IPS-15b (cell line): ENCODE data around the gene AMN.

Experiments
- H3K27me3 ChIP-seq: one replicate; pipeline ENCODE4 v1.6.1; 2013; ENCODE audit warnings: low read length; ENCODE audit not compliant: control insufficient read depth, insufficient read depth
- H3K36me3 ChIP-seq: one replicate; pipeline ENCODE4 v1.6.1; 2013; ENCODE audit warnings: low read length; ENCODE audit not compliant: control insufficient read depth, insufficient read depth
- H3K4me1 ChIP-seq: one replicate; pipeline ENCODE4 v1.6.1; 2013; ENCODE audit warnings: mild to moderate bottlenecking, low read length; ENCODE audit not compliant: control insufficient read depth, insufficient read depth
- H3K4me3 ChIP-seq: one replicate; pipeline ENCODE4 v1.5.1; 2013; ENCODE audit warnings: low read depth, low read length
- H3K9ac ChIP-seq: one replicate; pipeline ENCODE4 v1.6.1; 2013; ENCODE audit warnings: low read depth, mild to moderate bottlenecking, low read length
- H3K9me3 ChIP-seq: one replicate; pipeline ENCODE4 v1.6.1; 2013; ENCODE audit warnings: mild to moderate bottlenecking, low read length; ENCODE audit not compliant: control insufficient read depth, insufficient read depth

The AMN gene

GRCh38 chr14:102907980-102908730, 14.3 kb upstream of the AMN start:
- H3K27me3 ChIP-seq, result no peaks in the 10 kb centered on the region
- H3K9me3 ChIP-seq, result peaks cover 2% of the 10 kb centered on the region
- H3K4me1 ChIP-seq, result no peaks in the 10 kb centered on the region
- H3K9ac ChIP-seq, result no peak overlapping the region
- no peak overlapping the region for H3K4me3 ChIP-seq
- H3K36me3 ChIP-seq, result peaks cover 23% of the 10 kb centered on the region

DNA sequence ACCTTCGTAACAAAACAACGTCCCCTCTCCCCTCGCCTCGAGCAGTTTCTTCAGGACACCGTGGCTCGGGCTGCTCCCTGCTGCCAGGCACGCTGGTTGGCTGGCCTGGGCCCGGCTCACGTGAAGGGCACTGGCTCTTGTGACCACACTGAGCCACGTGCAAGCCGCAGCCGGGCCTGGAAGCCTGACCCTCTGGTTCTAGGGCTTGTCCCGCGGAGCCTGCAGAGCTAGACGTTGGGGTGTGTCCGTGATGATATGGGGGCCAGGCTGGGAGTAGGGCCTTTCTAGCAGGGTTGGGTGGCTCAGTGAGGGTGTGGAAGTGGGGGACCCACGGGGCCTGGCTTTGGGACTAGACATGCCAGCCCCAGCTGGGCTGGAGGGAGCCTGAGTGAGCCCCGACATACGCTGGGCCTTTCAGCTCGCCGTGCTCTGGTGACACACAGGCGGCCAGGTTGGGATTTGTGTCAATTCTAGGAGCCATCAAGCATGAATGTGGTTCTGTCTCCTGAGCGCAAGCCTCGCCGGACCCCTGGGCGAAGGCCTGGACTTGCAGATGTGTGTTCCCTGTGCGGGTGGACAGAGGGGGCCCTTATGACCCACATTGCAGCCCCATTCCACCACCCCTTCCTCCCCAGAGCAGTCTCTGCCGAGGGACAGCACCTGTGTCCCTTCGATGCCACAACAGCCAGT, 13.6 kb upstream of the AMN start:
- Histone ChIP-seq H3K9me3 (peaks cover 2% of the 10 kb centered on the region), H3K4me1 (no peaks in the 10 kb centered on the region), H3K27me3 (no peaks in the 10 kb centered on the region), H3K9ac (no peak overlapping the region), H3K4me3 (no peak overlapping the region), H3K36me3 (peaks cover 18% of the 10 kb centered on the region)

DNA sequence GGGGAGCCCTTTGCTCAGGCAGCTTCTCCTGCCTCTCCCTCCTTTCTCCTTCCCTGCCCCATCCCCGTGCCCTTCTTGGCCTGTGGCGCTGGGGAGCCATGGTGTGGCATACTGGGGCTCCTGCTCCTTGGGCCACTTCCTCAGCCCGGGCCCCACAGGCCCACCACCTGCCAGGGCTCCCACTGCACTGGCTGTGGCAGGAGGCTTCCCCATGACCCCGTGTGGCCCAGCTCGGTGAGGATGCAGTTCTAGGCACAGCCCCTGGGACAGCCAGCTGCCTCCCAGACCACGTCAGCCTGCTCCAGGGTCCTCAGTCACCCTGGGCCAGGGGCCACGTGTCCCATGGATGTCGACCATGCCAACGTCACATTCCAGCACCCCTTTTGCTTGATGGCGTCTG, 13.0 kb upstream of the AMN start:
- H3K9me3 ChIP-seq, result peaks cover 2% of the 10 kb centered on the region
- H3K27me3 ChIP-seq, result no peaks in the 10 kb centered on the region
- H3K9ac ChIP-seq, result no peak overlapping the region
- H3K4me3 ChIP-seq, result no peak overlapping the region
- H3K4me1 ChIP-seq, result no peaks in the 10 kb centered on the region
- H3K36me3 ChIP-seq, result peaks cover 18% of the 10 kb centered on the region

DNA sequence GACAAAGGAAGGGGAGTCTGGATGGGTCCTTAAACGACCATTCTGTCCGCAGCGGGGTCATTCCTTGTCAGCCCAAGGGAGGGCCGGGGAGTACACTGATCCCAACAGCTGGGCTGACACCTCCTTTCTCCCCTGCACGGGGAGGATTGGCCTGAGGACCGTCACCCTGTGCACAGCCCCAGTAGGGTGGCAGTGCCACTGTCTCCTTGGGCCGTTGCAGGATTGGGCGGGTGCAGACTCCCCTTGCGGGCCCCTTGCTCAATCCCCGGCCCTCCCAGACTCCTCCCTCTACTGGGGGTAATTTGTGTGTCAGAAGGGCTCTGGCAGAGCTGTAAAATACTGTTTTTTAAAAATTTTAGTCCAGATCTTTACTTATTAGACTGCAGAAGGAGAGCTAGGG, 12.6 kb upstream of the AMN start:
- Histone ChIP-seq H3K9ac (no peak overlapping the region), H3K9me3 (peaks cover 2% of the 10 kb centered on the region), H3K4me3 (no peak overlapping the region), H3K27me3 (no peaks in the 10 kb centered on the region), H3K4me1 (no peaks in the 10 kb centered on the region), H3K36me3 (peaks cover 18% of the 10 kb centered on the region)

GRCh38 chr14:102910442-102910841, 12.0 kb upstream of the AMN start:
- Histone ChIP-seq H3K27me3 (no peaks in the 10 kb centered on the region), H3K4me3 (no peak overlapping the region), H3K4me1 (no peaks in the 10 kb centered on the region), H3K36me3 (peaks cover 15% of the 10 kb centered on the region), H3K9me3 (peaks cover 2% of the 10 kb centered on the region), H3K9ac (no peak overlapping the region)

GRCh38 chr14:102911541-102911951, 10.9 kb upstream of the AMN start:
- H3K9ac ChIP-seq, result no peak overlapping the region
- H3K9me3 ChIP-seq, result no peaks in the 10 kb centered on the region
- H3K4me3 ChIP-seq, result no peak overlapping the region
- H3K4me1 ChIP-seq, result no peaks in the 10 kb centered on the region
- peaks cover 12% of the 10 kb centered on the region for H3K36me3 ChIP-seq
- H3K27me3 ChIP-seq, result no peaks in the 10 kb centered on the region

GRCh38 chr14:102911991-102912761, 10.3 kb upstream of the AMN start:
- H3K27me3 ChIP-seq, result no peaks in the 10 kb centered on the region
- H3K36me3 ChIP-seq, result peaks cover 8% of the 10 kb centered on the region
- H3K4me1 ChIP-seq, result no peaks in the 10 kb centered on the region
- H3K9ac ChIP-seq, result no peak overlapping the region
- H3K9me3 ChIP-seq, result no peaks in the 10 kb centered on the region
- no peak overlapping the region for H3K4me3 ChIP-seq

DNA sequence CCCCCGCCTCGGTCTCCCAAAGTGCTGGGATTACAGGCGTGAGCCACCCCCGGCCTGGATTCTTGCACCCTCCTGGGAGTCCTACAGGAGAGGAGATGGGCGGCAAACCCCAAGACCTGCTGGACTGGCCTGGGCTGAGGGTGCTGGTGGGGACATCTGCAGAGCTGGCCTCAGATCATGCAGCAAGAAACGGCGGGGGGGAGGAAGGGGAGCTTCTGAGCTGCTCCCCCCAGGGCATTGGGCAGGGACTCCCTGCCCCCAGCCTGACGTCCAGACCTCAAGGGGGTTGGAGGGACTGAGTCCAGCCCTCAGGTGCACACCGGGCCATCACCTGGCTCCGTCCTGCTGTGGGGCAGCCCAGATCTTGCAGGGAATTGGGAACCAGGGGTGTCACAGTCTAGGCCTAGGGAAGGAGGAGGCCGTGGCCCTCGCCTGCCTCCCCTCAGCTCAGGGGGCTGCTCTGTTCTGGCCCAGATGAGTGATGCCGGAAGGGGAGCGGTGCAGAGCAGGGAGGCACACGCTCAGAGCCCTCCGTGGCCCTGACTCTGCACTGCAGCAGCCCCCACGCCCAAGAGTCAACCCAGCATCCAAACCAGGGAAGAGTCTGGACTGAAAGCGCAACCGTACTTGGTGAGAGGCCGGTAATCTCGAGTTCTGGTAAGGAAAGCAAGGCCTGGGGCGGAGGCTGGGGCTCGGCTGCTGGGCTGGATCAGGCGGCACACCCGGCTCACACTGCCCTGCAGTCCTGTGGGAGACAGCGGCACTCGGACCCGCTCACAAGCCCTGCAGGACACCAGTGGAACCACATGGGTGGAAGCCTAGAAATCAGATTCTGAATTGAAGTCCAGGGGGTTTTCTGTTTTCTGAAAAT, 8.9 kb upstream of the AMN start:
- no peaks in the 10 kb centered on the region for H3K36me3 ChIP-seq
- no peak overlapping the region for H3K4me3 ChIP-seq
- peaks cover 2% of the 10 kb centered on the region for H3K27me3 ChIP-seq
- no peak overlapping the region for H3K9ac ChIP-seq
- no peaks in the 10 kb centered on the region for H3K9me3 ChIP-seq
- H3K4me1 ChIP-seq, result no peaks in the 10 kb centered on the region

GRCh38 chr14:102914474-102915291, 7.8 kb upstream of the AMN start:
- peaks cover 2% of the 10 kb centered on the region for H3K27me3 ChIP-seq
- no peaks in the 10 kb centered on the region for H3K36me3 ChIP-seq
- H3K4me3 ChIP-seq, result no peak overlapping the region
- H3K9me3 ChIP-seq, result no peaks in the 10 kb centered on the region
- no peaks in the 10 kb centered on the region for H3K4me1 ChIP-seq
- H3K9ac ChIP-seq, result no peak overlapping the region

GRCh38 chr14:102915292-102916110, 7.0 kb upstream of the AMN start:
- Histone ChIP-seq H3K4me1 (no peaks in the 10 kb centered on the region), H3K36me3 (no peaks in the 10 kb centered on the region), H3K4me3 (no peak overlapping the region), H3K9ac (no peak overlapping the region), H3K9me3 (no peaks in the 10 kb centered on the region), H3K27me3 (peaks cover 3% of the 10 kb centered on the region)
